HG02981 (cell line): ENCODE data around the gene PTPN3.
"Not testable (repeated sequence)": the region's sequence is repeated elsewhere in the genome, so short reads cannot be mapped to it uniquely, and the experiment has no call there.

Source experiments
- ATAC-seq: cut with Tn5 transposase; IDR thresholded peaks from one replicate; pipeline ENCODE4 v1.9.1; 2021; ENCODE audit warnings: mild to moderate bottlenecking, moderate library complexity; ENCODE audit not compliant: unreplicated experiment

Gene PTPN3

DNA sequence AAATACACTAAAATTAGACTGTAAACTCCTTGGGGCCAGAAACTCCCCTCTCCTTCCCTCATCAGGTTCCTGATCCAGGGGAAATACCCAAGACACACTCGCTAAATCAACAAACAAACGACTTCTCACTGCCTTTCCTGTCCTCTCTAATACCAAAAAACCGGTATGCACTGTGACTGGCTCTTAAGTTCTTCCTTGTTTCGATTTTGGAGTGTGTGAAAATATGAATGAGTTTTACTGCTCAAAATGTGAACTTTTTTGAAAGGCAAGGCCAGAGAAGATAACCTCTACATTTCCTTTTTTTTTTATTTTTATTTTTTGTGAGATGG lies 96.2 kb downstream of the PTPN3 start:
- ATAC-seq = no peak

DNA sequence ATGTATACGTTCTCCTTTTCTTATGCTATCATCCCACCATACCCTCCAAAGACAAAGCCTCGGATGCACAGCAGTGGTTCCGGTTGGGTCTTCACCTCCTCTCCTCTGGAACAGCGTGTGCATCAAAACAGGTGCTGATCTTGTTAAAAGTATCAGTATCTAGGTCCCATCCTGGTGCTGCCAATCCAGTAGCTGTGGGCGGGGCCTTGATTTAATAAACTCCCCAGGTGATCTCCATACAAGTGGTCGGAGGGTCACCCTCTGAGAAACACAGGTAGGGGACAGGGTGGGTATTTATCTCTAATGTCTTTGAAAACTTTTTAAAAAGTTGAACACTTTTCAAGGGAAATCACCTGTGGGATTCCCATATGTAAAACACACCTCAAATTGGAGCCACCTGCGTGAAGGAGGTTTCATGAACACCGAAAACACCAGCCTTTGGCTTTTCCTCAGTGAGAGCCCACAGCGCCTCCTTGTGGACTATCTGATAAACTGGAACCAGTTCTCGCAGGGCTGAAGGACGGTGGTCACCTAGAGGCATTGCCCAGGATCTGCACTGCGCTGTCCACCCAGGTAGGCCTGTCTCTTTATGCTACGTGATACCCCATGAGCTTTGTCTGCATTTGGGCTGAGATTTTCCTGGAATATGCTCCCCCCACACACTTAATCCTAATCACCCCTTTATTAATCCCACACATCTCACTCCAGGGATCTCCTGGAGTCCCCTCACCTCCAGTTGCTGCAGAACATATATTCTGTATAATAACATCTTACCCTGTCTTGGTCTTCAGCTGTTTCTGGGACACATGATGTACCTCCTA lies 96.7 kb downstream of the PTPN3 start:
- peak; percentile 40 for ATAC-seq

DNA sequence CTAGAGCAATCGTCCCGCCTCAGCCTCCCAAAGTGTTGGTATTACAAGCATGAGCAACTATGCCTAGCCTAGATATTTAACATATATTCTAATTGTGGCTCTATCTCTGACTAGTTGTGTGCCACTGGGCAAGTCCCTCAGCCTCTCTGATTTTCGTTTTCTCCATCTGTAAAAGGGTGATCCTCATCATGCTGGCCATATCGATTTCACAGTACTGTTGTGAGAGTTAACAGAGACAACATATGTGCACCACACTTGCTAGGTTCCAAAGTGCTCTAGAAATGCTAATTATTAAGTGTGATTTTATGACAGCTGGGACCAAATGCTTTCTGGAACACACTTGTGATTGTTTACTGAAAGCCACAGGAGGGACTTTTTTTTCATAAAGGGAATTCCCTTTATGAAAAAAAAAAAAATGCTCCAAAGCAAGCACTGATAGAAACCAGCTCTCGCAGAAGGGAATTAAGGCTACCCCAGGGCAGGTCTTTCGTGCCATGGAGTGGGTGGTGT lies 98.8 kb downstream of the PTPN3 start:
- peak; percentile 82 for ATAC-seq

DNA sequence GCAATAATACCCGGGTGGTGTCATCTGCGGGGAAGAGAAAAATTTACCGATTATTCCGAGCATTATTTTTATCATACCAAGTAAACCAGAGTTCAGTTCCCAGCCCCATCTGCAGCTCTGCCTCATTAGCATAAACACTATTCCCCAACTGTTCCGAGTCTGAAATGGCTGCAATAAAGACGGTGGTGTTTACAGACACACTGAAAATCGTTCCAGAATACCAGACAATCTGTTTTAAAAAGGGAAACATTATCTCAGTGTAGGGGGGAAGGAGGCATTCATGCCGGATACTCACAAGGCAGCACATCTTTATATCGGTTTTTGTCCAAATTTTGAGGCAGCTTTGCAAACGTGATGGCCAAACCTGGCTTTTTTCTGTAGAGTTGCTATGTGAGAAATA lies 106.9 kb downstream of the PTPN3 start:
- ATAC-seq = no peak

DNA sequence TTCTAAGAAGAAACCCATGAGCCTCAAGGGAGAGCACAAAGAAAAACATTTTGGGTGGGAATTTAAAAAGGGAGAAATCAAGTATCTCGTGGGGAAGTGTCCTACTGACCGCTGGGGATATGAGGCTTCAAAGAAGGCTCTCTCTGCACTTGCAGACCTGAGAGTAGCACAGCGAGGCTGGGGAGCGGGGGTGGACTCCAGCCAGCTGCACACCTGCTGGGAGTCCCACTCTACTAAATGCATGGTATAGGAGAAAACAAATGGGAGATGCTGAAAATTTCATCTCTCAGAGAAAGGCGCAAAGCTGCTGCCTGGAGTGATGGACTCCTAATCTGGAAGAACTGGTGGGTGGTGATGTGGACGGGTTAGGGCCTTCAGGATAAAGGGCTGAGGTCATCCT lies 110.3 kb downstream of the PTPN3 start:
- ATAC-seq = no peak

DNA sequence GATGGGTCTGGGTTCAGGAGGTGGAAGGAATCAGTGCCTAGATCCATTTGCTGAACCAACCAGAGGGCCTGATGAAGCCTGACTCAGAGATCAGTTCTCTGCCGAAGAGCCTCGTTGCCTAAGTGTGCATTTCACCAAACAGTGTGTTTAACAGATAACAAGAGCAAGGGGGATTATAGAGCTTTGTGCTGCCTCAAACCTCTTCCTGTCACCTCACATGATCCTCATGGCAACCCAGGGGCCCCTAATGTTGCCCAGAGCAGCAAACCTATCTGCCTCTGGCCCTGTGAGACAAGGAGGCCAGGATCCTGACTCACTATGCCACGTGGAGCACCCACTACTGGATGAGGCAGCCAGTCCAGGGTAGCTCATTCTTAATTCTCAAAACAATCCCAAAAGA lies 110.9 kb downstream of the PTPN3 start:
- no peak for ATAC-seq

DNA sequence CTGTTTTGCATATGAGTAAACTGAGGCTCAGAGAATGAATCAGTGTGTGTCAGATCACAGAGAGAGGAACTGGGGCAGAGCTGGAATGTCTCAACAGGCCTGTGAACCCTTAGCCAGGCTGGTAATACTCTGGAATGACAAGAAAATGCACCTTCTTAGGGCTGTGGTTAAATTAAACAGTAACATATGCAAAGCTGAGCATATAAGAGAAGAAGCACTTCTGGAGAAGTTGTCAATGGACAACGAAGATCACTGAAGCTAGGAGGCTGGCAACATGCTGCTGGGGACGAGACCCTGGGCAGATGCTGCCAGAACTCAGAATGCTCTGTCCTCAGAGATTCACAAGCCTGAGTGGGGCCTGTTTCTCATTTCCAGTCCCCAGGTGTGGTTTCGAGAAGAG lies 112.6 kb downstream of the PTPN3 start:
- ATAC-seq = peak; percentile 45

DNA sequence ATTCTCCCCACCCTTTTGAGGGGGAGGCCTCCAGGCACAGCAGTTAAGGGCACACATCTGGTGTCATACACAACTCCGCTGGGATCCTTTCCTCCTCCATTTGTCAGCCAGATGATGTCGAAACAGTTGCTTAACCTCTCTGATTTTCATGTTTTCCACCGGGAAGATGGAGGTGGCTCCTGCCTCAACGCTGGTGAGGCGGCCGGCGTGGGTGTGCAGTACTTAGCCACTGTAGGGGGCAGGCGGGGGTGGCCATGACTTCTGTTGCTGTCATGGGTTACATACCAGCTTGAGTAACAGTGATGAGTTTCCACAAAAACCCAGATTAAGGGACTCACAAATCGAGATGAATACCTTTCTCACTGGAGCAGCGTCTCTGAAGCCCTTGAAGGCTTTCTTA lies 114.2 kb downstream of the PTPN3 start:
- no peak for ATAC-seq

DNA sequence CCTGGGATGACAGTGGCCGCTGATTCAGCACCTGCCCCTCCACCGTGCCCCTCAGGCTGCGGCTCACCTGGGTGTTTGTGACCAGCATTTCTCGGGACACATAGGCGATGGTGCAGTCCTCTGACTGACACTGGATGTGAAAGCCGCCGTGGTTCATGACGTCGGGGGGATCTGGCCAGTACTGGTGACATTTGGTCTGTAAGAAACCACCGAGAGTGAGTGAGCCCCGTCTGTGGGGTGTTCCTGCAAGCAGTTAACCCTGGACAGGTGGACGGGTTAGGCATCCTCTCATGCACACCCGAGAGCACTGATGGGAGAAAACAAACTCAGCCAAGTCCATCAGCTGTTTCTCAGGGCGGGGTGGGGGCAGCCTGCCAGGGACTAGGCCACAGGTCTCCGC lies 114.8 kb downstream of the PTPN3 start:
- no peak for ATAC-seq

DNA sequence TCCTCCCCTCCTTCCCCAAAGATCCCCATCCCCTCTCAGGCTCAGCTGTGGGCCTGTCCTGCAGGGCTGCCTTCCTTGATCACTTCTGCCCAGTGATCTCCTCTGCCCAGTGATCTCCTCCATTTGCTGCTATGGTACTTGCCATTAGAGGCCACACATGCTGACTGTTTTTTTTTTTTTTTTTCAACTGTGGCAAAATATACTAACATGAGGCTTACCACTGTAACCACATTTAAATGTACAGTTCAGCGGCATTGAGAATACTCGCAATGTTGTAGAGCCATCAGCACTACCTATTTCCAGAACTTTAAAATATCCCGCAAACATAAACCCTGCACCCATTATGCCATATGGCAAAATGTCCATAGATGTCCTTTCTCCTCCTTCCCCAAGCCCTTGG lies 115.5 kb downstream of the PTPN3 start:
- no peak for ATAC-seq

DNA sequence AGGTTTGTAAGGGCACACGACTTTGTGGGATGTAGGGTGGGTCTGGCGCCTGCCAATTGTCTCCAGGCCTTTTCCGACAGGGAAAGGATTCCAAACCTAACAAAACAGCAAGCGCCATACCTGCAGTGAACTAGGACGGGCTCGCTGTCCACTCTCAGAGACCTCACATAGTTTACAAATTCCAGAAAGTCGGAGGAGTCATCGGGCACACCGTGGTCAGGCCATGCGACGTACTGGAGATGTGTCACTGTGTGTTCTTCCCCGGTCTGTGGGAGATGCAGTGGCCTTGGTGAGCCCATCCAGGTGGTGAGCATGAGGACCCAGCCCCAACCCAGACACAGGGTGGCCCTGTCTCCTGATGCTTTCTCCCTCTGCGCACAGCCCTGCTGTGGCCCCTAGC lies 115.9 kb downstream of the PTPN3 start:
- no peak for ATAC-seq

DNA sequence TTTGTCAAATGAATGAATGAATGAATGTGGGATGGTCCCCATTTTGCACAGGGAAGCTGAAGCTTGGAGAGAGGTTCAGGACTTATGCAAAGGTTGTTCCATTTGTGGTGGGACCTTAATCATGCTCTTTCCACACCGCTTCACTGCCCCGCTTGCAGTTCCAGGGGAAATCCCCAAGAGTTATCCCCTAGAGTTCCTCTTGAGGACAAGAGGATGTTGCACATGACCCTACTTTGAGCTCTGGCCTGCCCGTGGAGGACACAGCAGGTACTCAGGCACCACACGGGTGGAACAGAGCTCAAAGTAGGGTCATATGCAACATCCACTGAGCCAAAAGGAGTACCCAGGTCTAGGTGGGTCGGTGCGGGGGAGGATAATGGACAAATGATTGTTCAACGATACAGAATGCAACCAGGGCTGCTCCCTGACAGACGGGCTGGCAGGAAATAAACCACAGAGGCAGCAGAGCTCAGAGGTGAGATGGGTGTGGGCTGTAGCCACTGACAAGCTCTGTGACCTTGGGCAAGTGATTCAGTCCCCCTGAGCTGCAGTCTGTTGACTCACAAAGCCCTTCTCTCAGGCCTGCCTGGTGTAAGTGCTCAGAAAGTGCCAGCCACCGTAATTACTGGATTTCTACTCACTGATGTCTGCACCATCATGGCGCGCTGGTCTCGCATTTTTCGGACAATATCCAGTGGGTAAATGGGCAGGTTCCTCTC lies 116.9 kb downstream of the PTPN3 start:
- peak; percentile 51 for ATAC-seq

DNA sequence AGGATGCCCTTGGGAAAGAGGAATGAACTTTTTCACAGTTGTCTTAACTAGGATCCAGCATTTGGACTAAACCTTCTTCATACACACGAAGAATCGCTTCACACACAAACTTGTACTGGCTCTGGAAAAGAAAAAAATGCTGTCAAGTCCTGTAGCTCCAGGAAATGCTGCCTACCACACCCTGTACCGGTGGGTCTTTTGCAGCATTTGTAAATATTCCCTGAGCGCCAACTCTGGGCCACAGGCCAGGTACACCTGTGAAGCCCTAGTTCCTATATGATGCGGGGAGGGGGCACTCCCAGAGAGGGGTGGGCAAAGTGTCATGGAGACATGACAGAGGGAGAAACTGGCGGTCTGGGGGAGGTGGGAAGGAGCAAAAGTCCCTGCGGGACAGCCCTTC lies 118.6 kb downstream of the PTPN3 start:
- ATAC-seq = no peak

DNA sequence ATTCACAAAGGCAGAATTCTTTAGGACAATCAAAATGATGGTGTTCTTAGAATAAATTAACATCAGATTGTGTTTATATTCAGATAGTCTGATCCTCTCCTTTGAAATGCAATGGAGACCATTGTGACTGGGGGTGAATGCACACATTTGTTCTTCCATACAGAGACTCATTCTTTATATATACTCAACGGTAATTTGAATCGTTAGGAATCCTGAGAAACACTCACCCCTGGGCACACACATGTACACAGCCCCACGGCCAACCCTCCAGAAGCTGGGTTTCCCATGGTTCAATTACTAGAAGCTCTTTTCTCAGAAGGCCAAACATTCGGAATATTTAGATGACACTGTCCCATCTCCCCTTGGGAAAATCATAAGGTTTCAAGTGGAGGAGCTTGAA lies 119.8 kb downstream of the PTPN3 start:
- ATAC-seq = no peak

DNA sequence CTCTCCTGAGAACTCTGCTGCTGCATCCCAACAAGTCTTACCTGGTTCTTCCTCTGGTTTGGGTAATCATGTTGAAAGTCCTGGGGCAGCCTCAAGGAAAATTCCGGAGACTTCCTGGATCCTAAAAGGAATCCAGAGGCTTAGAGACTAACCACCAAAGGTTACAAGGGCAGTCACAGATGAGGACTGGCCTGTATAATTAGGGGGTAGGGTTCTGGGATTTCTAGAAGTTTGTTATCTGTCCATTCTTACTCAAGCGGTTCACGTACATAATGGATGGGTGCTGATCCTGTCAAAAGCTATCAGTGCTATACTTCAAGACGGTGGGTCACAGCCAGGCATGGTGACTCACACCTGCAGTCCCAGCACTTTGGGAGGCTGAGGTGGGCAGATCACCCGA lies 125.9 kb downstream of the PTPN3 start:
- no peak for ATAC-seq

DNA sequence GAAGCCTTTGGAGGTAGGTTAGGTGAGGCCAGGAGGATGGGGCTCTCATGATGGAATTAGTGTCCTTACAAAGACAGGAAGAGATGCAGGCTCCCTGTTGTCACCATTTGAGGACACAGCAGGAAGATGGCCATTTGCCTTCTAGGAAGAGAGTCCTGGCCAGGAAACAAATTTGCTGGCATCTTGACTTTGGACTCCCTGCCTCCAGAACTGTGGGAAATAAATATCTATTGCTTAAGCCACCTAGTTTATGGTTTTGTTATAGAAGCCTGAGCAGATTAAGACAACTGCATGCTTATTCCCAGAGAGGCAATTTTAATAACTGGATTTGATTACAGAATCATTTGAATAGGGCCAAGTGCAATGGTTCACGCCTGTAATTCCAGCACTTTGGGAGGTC lies 126.7 kb downstream of the PTPN3 start:
- no peak for ATAC-seq

DNA sequence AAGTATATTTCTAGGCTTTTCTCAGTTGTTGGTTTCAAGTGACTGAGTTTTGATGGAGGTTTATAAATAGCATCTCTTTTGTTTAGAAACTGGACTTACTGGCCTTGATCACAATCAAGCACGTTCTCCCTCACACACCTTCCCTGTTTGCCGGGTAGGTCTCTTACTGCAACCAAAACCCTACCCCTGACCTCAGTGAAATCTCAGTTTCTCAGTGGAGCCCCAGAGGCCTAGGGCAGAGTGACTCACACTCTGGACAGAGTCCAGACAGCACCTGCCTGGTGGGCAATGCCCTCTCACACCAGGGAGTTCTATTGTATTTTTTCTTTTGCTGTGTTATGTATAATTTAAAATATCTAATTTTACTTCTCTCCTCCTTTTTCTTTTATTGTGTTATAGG lies 128.8 kb downstream of the PTPN3 start:
- ATAC-seq = no peak

DNA sequence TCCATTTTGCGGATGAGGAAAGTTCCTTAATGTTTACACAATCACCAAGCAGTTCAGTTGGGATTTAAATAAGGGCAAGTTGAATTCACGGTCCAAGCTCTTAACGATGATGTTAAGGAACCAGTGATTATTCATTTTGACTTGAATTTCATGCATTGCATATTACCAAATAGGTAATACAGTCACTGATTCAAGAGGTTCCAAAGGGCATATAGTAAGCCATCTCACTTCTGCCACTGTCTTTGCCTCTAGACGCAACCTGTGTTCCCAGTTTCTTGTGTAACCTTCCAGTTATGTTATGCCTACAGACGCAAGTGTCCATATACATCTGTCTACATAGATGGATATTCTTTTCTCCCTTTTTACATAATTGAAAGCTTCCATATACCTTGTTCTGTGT lies 137.3 kb downstream of the PTPN3 start:
- ATAC-seq = no peak

DNA sequence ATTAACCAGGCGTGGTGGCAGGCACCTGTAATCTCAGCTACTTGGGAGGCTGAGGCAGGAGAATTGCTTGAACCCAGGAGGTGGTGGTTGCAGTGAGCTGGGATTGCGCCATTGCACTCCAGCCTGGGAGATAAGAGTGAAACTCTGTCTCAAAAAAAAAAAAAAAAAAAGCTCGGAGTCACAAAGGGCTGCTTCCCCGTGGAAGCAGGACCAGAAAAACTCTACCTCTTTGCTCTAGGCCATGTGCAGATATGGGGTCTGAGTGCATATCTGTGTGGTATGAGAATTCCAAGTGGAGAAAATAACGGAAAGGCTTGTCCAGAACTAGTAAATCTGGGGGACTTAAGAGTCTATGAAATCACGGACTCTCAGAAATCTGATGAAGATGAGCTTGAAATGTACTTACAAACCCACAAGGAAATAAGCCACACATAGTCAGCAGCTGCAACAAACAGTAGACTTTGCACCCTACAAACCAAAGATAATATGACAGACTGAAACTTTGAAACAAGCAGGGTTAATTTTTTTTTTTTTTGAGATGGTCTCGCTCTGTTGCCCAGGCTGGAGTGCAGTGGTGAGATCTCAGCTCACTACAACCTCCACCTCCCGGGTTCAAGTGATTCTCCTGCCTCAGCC lies 139.0 kb downstream of the PTPN3 start:
- ATAC-seq = not testable (repeated sequence)

DNA sequence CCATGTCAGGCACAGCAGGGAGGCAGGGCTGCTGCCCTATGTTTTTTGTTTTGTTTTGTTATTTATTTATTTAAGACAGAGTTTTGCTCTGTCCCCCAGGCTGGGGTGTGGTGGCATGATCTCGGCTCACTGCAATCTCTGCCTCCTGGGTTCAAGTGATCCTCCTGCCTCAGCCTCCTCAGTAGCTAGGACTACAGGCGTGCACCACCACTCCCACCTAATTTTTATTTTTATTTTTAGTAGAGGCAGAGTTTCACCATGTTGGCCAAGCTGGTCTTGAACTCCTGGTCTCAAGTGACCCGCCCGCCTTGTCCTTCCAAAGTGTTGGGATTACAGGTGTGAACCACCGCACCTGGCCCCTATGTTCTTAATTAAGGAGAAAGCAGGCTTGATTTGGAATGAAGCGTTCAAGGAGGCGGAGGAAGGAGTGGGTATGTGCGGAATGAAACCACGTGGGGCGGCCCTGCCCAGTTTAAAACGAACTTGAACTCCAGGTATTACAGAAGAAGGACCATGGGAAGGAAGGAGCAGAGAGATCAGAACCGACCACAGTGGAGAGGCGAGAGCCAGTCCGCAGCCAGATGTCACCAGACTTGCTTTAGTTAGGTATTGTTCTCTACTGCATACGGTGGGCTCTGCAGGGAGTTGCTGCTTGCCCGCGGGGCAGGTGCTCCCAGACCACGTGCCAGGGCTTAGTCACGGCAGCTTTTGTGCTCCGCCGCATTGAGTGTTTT lies 142.4 kb downstream of the PTPN3 start:
- ATAC-seq = no peak

DNA sequence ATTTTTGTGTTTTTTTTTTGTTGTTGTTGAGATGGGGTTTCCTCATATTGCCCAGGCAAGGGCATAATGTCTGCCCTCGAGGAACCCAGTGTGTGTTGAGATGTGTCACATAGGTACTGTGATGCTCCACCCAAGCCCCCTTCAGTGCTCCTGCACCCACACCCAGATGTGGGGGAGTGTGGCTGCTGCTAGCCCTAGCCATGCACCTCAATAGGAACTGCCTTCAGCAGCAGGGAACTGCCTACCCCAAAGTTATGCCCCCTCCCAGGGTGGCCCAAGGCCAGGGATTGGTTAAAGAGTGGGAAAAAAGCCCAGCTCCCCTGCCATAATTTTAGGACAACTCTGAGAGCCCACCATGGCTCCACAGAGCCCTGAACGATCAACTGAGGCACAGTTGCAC lies 143.9 kb downstream of the PTPN3 start:
- ATAC-seq = no peak
